ENCODE data around the gene CD3G. TPM values are rescaled to one million over a fixed set of nuclear protein-coding genes. Genes with fewer than 3 reads are reported as not detected.

Gene CD3G
- total RNA-seq, 2 donors from 2014 or later: 1.6 to 2.0 TPM

GRCh38 chr11:118311518-118311917 is 32.6 kb upstream of the CD3G start:
- Histone ChIP-seq H3K27me3 (no peaks in the 10 kb centered on the region), H3K9ac (ENCODE audit: low read depth in 2 of 2, low read length in 2 of 2) (no peak overlapping the region), H3K4me1 (peaks cover 7% of the 10 kb centered on the region), H3K27ac (no peak overlapping the region), H3K36me3 (no peaks in the 10 kb centered on the region), H3K4me3 (no peak overlapping the region), H3K9me3 (no peaks in the 10 kb centered on the region)
- no peak for TF ChIP-seq CTCF (IDR thresholded peaks at IDR 0.05)
- intact Hi-C loops (cut with DNase I): no loop called here
- no peak for DNase-seq

GRCh38 chr11:118312328-118312727 is 31.8 kb upstream of the CD3G start:
- no peak overlapping the region for H3K27ac ChIP-seq
- no peaks in the 10 kb centered on the region for H3K9me3 ChIP-seq
- H3K4me1 ChIP-seq: peaks cover 11% of the 10 kb centered on the region
- no peaks in the 10 kb centered on the region for H3K27me3 ChIP-seq
- DNase-seq: no peak
- TF ChIP-seq CTCF (IDR thresholded peaks at IDR 0.05): no peak
- no peak overlapping the region for H3K4me3 ChIP-seq
- H3K9ac ChIP-seq (ENCODE audit: low read depth in 2 of 2, low read length in 2 of 2): no peak overlapping the region
- no peaks in the 10 kb centered on the region for H3K36me3 ChIP-seq
- intact Hi-C loops (cut with DNase I): no loop called here

- H3K4me3 ChIP-seq: no peak overlapping the region
- no peaks in the 10 kb centered on the region for H3K9me3 ChIP-seq
- intact Hi-C loops (cut with DNase I): no loop called here
- peaks cover 11% of the 10 kb centered on the region for H3K4me1 ChIP-seq
- H3K27me3 ChIP-seq: no peaks in the 10 kb centered on the region
- no peak for DNase-seq
- H3K27ac ChIP-seq: no peak overlapping the region
- H3K9ac ChIP-seq (ENCODE audit: low read depth in 2 of 2, low read length in 2 of 2): no peak overlapping the region
- H3K36me3 ChIP-seq: no peaks in the 10 kb centered on the region
- TF ChIP-seq CTCF (IDR thresholded peaks at IDR 0.05): no peak
Measured at GRCh38 chr11:118313242-118313641, 30.9 kb upstream of the CD3G start.

GRCh38 chr11:118314988-118315411 is 29.1 kb upstream of the CD3G start:
- Histone ChIP-seq H3K27ac (peak overlapping the region; percentile 46), H3K9ac (ENCODE audit: low read depth in 2 of 2, low read length in 2 of 2) (no peak overlapping the region), H3K36me3 (no peaks in the 10 kb centered on the region), H3K9me3 (no peaks in the 10 kb centered on the region), H3K4me1 (peaks cover 11% of the 10 kb centered on the region), H3K4me3 (no peak overlapping the region), H3K27me3 (no peaks in the 10 kb centered on the region)
- DNase-seq: no peak
- intact Hi-C loops (cut with DNase I): no loop called here
- no peak for TF ChIP-seq CTCF (IDR thresholded peaks at IDR 0.05)

- Histone ChIP-seq H3K9me3 (no peaks in the 10 kb centered on the region), H3K27me3 (no peaks in the 10 kb centered on the region), H3K4me1 (peaks cover 16% of the 10 kb centered on the region), H3K4me3 (no peak overlapping the region), H3K27ac (no peak overlapping the region), H3K9ac (ENCODE audit: low read depth in 2 of 2, low read length in 2 of 2) (no peak overlapping the region), H3K36me3 (no peaks in the 10 kb centered on the region)
- TF ChIP-seq CTCF (IDR thresholded peaks at IDR 0.05): no peak
- DNase-seq: no peak
- intact Hi-C loops (cut with DNase I): no loop called here
Measured at GRCh38 chr11:118318124-118318523, 26.0 kb upstream of the CD3G start.

Measured in colonic mucosa (tissue), 4 donors.